Loucy (cell line): Measurements from ENCODE around the gene MYO10.

ENCODE experiments used
- CTCF ChIP-seq: fragments of 200-600 bp; sonication (generic); conservative IDR thresholded peaks from 2 replicates; pipeline ENCODE4 v1.5.1; 2014; ENCODE audit warnings: mild to moderate bottlenecking, antibody characterized with exemption, low read length
- EZH2phosphoT487 ChIP-seq: fragments of 200-600 bp; IDR thresholded peaks from 2 replicates; pipeline ENCODE4 v1.6.1; 2018; ENCODE audit warnings: antibody characterized with exemption, mild to moderate bottlenecking, moderate library complexity, borderline replicate concordance

GRCh38 chr5:16772556-16772955, 163.5 kb downstream of the MYO10 start:
- no peak for TF ChIP-seq CTCF
- TF ChIP-seq EZH2phosphoT487, result no peak
